ENCODE results near the gene ADAM33. TPM values are rescaled to one million over a fixed set of nuclear protein-coding genes. Genes with fewer than 3 reads are reported as not detected.

ADAM33 gene
- total and polyA plus RNA-seq, 7 donors, result 2.4 to 8.9 (median 4.3) TPM

GRCh38 chr20:3710703-3711483, 29.1 kb upstream of the ADAM33 start:
- peak overlapping the region; percentile 19 for H3K4me3 ChIP-seq
- TF ChIP-seq CTCF (IDR thresholded peaks at IDR 0.05), result peak; percentile 94
- peak in 1 of 4 donors; percentile 59 for ATAC-seq
- no peaks in the 10 kb centered on the region for H3K36me3 ChIP-seq (ENCODE audit: insufficient read depth in 1 of 2, low read depth in 1 of 2)
- peaks cover 7% of the 10 kb centered on the region for H3K4me1 ChIP-seq
- H3K27me3 ChIP-seq (ENCODE audit: insufficient read depth in 3 of 3, low read length in 2 of 3), result no peaks in the 10 kb centered on the region
- no peaks in the 10 kb centered on the region for H3K9me3 ChIP-seq
- 26 to 31% (median 27%) methylated on average over 18 of the region's 18 CpGs for WGBS, 3 donors
- no peak overlapping the region for H3K27ac ChIP-seq
- intact Hi-C loops (cut with DNase I), result loop anchor here (1.0 to 10.0 kb wide), 3 partner anchors 32 to 146 kb away; no protein-coding TSS in a partner anchor
- peak; percentile 79 to 86 for DNase-seq

- Histone ChIP-seq H3K4me3 (no peak overlapping the region), H3K4me1 (peaks cover 7% of the 10 kb centered on the region)
Observed at GRCh38 chr20:3710011-3710466, 28.2 kb upstream of the ADAM33 start.

GRCh38 chr20:3707508-3707899, 25.7 kb upstream of the ADAM33 start:
- intact Hi-C loops (cut with DNase I), result no loop called here
- peaks cover 7% of the 10 kb centered on the region for H3K4me1 ChIP-seq
- peak overlapping the region; percentile 68 for H3K27ac ChIP-seq
- peak in 1 of 2 donors; percentile 6 for DNase-seq
- H3K27me3 ChIP-seq (ENCODE audit: insufficient read depth in 3 of 3, low read length in 2 of 3), result no peaks in the 10 kb centered on the region
- 70 to 81% (median 75%) methylated on average over 3 of the region's 3 CpGs for WGBS, 3 donors
- H3K9me3 ChIP-seq, result no peaks in the 10 kb centered on the region
- no peak overlapping the region for H3K4me3 ChIP-seq
- no peak for TF ChIP-seq CTCF (IDR thresholded peaks at IDR 0.05)
- no peaks in the 10 kb centered on the region for H3K36me3 ChIP-seq (ENCODE audit: insufficient read depth in 1 of 2, low read depth in 1 of 2)
- peak in 2 of 4 donors; percentile 40 to 42 for ATAC-seq

More at GRCh38 chr20:3710011-3710466, 28.2 kb upstream of the ADAM33 start:
- Histone ChIP-seq H3K9me3 (no peaks in the 10 kb centered on the region), H3K27ac (no peak overlapping the region), H3K36me3 (ENCODE audit: insufficient read depth in 1 of 2, low read depth in 1 of 2) (no peaks in the 10 kb centered on the region), H3K27me3 (ENCODE audit: insufficient read depth in 3 of 3, low read length in 2 of 3) (no peaks in the 10 kb centered on the region)
- 54 to 71% (median 63%) methylated on average over 6 of the region's 6 CpGs for WGBS, 3 donors
- no peak for TF ChIP-seq CTCF (IDR thresholded peaks at IDR 0.05)
- intact Hi-C loops (cut with DNase I), result loop anchor here (2.0 to 10.0 kb wide), 2 partner anchors 31 to 145 kb away; no protein-coding TSS in a partner anchor
- DNase-seq (peak in 1 of 2 donors; percentile 56), ATAC-seq (no peak)

- H3K36me3 ChIP-seq (ENCODE audit: insufficient read depth in 1 of 2, low read depth in 1 of 2), result no peaks in the 10 kb centered on the region
- H3K9me3 ChIP-seq, result no peaks in the 10 kb centered on the region
- H3K27ac ChIP-seq, result peak overlapping the region; percentile 68
- no peak for TF ChIP-seq CTCF (IDR thresholded peaks at IDR 0.05)
- DNase-seq (peak; percentile 65 to 88), ATAC-seq (peak; percentile 94 to 97 (median 96))
- no peak overlapping the region for H3K4me3 ChIP-seq
- no peaks in the 10 kb centered on the region for H3K27me3 ChIP-seq (ENCODE audit: insufficient read depth in 3 of 3, low read length in 2 of 3)
- H3K4me1 ChIP-seq, result peaks cover 7% of the 10 kb centered on the region
- intact Hi-C loops (cut with DNase I), result no loop called here
- 30 to 44% (median 34%) methylated on average over 10 of the region's 10 CpGs for WGBS, 3 donors
Observed at GRCh38 chr20:3706774-3707507, 25.1 kb upstream of the ADAM33 start.

Measured in psoas muscle (tissue), 8 donors.